ENCODE data around the gene MBNL2.

Gene MBNL2

GRCh38 chr13:97339988-97340749 is 118.0 kb downstream of the MBNL2 start:
- no peak for TF ChIP-seq CTCF (conservative IDR thresholded peaks at IDR 0.05; ENCODE audit: low read depth, low read length)
- Histone ChIP-seq H3K27ac (no peak overlapping the region), H2AFZ (ENCODE audit: low read depth) (no peak overlapping the region), H3K79me2 (ENCODE audit: insufficient read depth, low read depth) (no peaks in the 10 kb centered on the region), H3K9ac (no peak overlapping the region), H3K27me3 (ENCODE audit: insufficient read depth, low read depth) (no peaks in the 10 kb centered on the region), H3K36me3 (ENCODE audit: insufficient read depth) (no peaks in the 10 kb centered on the region), H4K20me1 (ENCODE audit: insufficient read depth) (no peaks in the 10 kb centered on the region), H3K4me2 (no peak overlapping the region), H3K4me3 (IDR thresholded peaks at IDR 0.05; ENCODE audit: insufficient read depth, low read depth, low read length) (no peak overlapping the region), H3K4me1 (ENCODE audit: low read depth, poor library complexity, severe bottlenecking) (no peaks in the 10 kb centered on the region)

- Histone ChIP-seq H3K36me3 (ENCODE audit: insufficient read depth) (no peaks in the 10 kb centered on the region), H2AFZ (ENCODE audit: low read depth) (no peak overlapping the region), H3K27me3 (ENCODE audit: insufficient read depth, low read depth) (no peaks in the 10 kb centered on the region), H3K4me1 (ENCODE audit: low read depth, poor library complexity, severe bottlenecking) (no peaks in the 10 kb centered on the region), H3K27ac (no peak overlapping the region), H3K4me2 (no peak overlapping the region), H3K4me3 (IDR thresholded peaks at IDR 0.05; ENCODE audit: insufficient read depth, low read depth, low read length) (no peak overlapping the region), H3K79me2 (ENCODE audit: insufficient read depth, low read depth) (no peaks in the 10 kb centered on the region), H4K20me1 (ENCODE audit: insufficient read depth) (no peaks in the 10 kb centered on the region), H3K9ac (no peak overlapping the region)
- no peak for TF ChIP-seq CTCF (conservative IDR thresholded peaks at IDR 0.05; ENCODE audit: low read depth, low read length)
Observed at GRCh38 chr13:97341135-97341534, 119.0 kb downstream of the MBNL2 start.

- Histone ChIP-seq H3K79me2 (ENCODE audit: insufficient read depth, low read depth) (no peaks in the 10 kb centered on the region), H3K36me3 (ENCODE audit: insufficient read depth) (no peaks in the 10 kb centered on the region), H3K4me1 (ENCODE audit: low read depth, poor library complexity, severe bottlenecking) (no peaks in the 10 kb centered on the region), H2AFZ (ENCODE audit: low read depth) (no peak overlapping the region), H3K27me3 (ENCODE audit: insufficient read depth, low read depth) (no peaks in the 10 kb centered on the region), H3K9ac (no peak overlapping the region), H3K27ac (no peak overlapping the region), H4K20me1 (ENCODE audit: insufficient read depth) (no peaks in the 10 kb centered on the region), H3K4me2 (no peak overlapping the region), H3K4me3 (IDR thresholded peaks at IDR 0.05; ENCODE audit: insufficient read depth, low read depth, low read length) (no peak overlapping the region)
- no peak for TF ChIP-seq CTCF (conservative IDR thresholded peaks at IDR 0.05; ENCODE audit: low read depth, low read length)
Observed at GRCh38 chr13:97342136-97342535, 120.0 kb downstream of the MBNL2 start.

GRCh38 chr13:97342936-97343335 is 120.8 kb downstream of the MBNL2 start:
- Histone ChIP-seq H3K27me3 (ENCODE audit: insufficient read depth, low read depth) (no peaks in the 10 kb centered on the region), H3K9ac (no peak overlapping the region), H3K4me1 (ENCODE audit: low read depth, poor library complexity, severe bottlenecking) (no peaks in the 10 kb centered on the region), H3K79me2 (ENCODE audit: insufficient read depth, low read depth) (no peaks in the 10 kb centered on the region), H3K4me2 (no peak overlapping the region), H3K36me3 (ENCODE audit: insufficient read depth) (no peaks in the 10 kb centered on the region), H3K27ac (no peak overlapping the region), H2AFZ (ENCODE audit: low read depth) (no peak overlapping the region), H4K20me1 (ENCODE audit: insufficient read depth) (no peaks in the 10 kb centered on the region), H3K4me3 (IDR thresholded peaks at IDR 0.05; ENCODE audit: insufficient read depth, low read depth, low read length) (no peak overlapping the region)
- TF ChIP-seq CTCF (conservative IDR thresholded peaks at IDR 0.05; ENCODE audit: low read depth, low read length): no peak

Measured in KMS-11 (cell line).